ENCODE data around the gene HTRA3. TPM values are rescaled to one million over a fixed set of nuclear protein-coding genes. Genes with fewer than 3 reads are reported as not detected.
A peak's percentile ranks its signal among the peaks of the same experiment; 100 is the strongest.

HTRA3 gene
- total and polyA plus RNA-seq, 7 experiments from 2014 or later, result not detected

- Histone ChIP-seq H3K9me3 (ENCODE audit: control insufficient read depth in 2 of 3, low read length in 3 of 3) (no peaks in the 10 kb centered on the region), H3K27ac (ENCODE audit: low read depth, low read length) (no peak overlapping the region), H3K27me3 (ENCODE audit: control insufficient read depth in 2 of 2, insufficient read depth in 2 of 2, low read length in 2 of 2) (no peaks in the 10 kb centered on the region), H3K4me1 (ENCODE audit: control insufficient read depth in 2 of 2, insufficient read depth in 2 of 2, low read length in 2 of 2) (no peaks in the 10 kb centered on the region), H3K4me3 (ENCODE audit: low read length) (no peak overlapping the region), H3K36me3 (ENCODE audit: control insufficient read depth in 2 of 3, insufficient read depth in 3 of 3, low read length in 3 of 3) (no peaks in the 10 kb centered on the region)
- Mint-ChIP-seq H3K27me3 (no peaks in the 10 kb centered on the region), H3K27ac (peak overlapping the region in 1 of 9 donors; percentile 43), H3K36me3 (no peaks in the 10 kb centered on the region), H3K4me3 (no peak overlapping the region), H3K4me1 (peaks cover 0 to 7% (median 0%) of the 10 kb centered on the region in 7 donors), H3K9me3 (no peaks in the 10 kb centered on the region)
- intact Hi-C loops (cut with micrococcal nuclease), result no loop called here
- ChIA-PET POLR2A (no interaction called here), CTCF (no interaction called here)
- DNase-seq (no peak), ATAC-seq (no peak)
Measured at GRCh38 chr4:8283161-8283560, 13.6 kb downstream of the HTRA3 start.

- no peaks in the 10 kb centered on the region for H3K9me3 Mint-ChIP-seq
- no peak overlapping the region for H3K4me3 Mint-ChIP-seq
- intact Hi-C loops (cut with micrococcal nuclease), result no loop called here
Measured at GRCh38 chr4:8283631-8284121, 14.1 kb downstream of the HTRA3 start.

GRCh38 chr4:8284391-8284790, 14.8 kb downstream of the HTRA3 start:
- intact Hi-C loops (cut with micrococcal nuclease), result no loop called here
- ATAC-seq (no peak), DNase-seq (no peak)
- no peaks in the 10 kb centered on the region for H3K27me3 Mint-ChIP-seq
- Histone ChIP-seq H3K4me1 (ENCODE audit: control insufficient read depth in 2 of 2, insufficient read depth in 2 of 2, low read length in 2 of 2) (no peaks in the 10 kb centered on the region), H3K36me3 (ENCODE audit: control insufficient read depth in 2 of 3, insufficient read depth in 3 of 3, low read length in 3 of 3) (no peaks in the 10 kb centered on the region), H3K9me3 (ENCODE audit: control insufficient read depth in 2 of 3, low read length in 3 of 3) (no peaks in the 10 kb centered on the region), H3K4me3 (ENCODE audit: low read length) (no peak overlapping the region), H3K27ac (ENCODE audit: low read depth, low read length) (no peak overlapping the region), H3K27me3 (ENCODE audit: control insufficient read depth in 2 of 2, insufficient read depth in 2 of 2, low read length in 2 of 2) (no peaks in the 10 kb centered on the region)
- POLR2A ChIA-PET, result no interaction called here
- CTCF ChIA-PET, result no interaction called here
- no peaks in the 10 kb centered on the region for H3K36me3 Mint-ChIP-seq
- no peak overlapping the region for H3K4me3 Mint-ChIP-seq
- no peak overlapping the region for H3K27ac Mint-ChIP-seq
- H3K4me1 Mint-ChIP-seq, result peaks cover 0 to 7% (median 0%) of the 10 kb centered on the region in 7 donors
- H3K9me3 Mint-ChIP-seq, result no peaks in the 10 kb centered on the region

More at GRCh38 chr4:8283631-8284121, 14.1 kb downstream of the HTRA3 start:
- Histone ChIP-seq H3K27ac (ENCODE audit: low read depth, low read length) (no peak overlapping the region), H3K4me1 (ENCODE audit: control insufficient read depth in 2 of 2, insufficient read depth in 2 of 2, low read length in 2 of 2) (no peaks in the 10 kb centered on the region), H3K36me3 (ENCODE audit: control insufficient read depth in 2 of 3, insufficient read depth in 3 of 3, low read length in 3 of 3) (no peaks in the 10 kb centered on the region), H3K27me3 (ENCODE audit: control insufficient read depth in 2 of 2, insufficient read depth in 2 of 2, low read length in 2 of 2) (no peaks in the 10 kb centered on the region), H3K4me3 (ENCODE audit: low read length) (no peak overlapping the region), H3K9me3 (ENCODE audit: control insufficient read depth in 2 of 3, low read length in 3 of 3) (no peaks in the 10 kb centered on the region)
- ChIA-PET CTCF (no interaction called here), POLR2A (no interaction called here)
- no peak for DNase-seq
- H3K4me1 Mint-ChIP-seq, result peaks cover 0 to 7% (median 0%) of the 10 kb centered on the region in 7 donors
- H3K27me3 Mint-ChIP-seq, result no peaks in the 10 kb centered on the region
- no peak for ATAC-seq
- no peak overlapping the region for H3K27ac Mint-ChIP-seq
- H3K36me3 Mint-ChIP-seq, result no peaks in the 10 kb centered on the region

GRCh38 chr4:8285143-8285975, 15.8 kb downstream of the HTRA3 start:
- Mint-ChIP-seq H3K36me3 (no peaks in the 10 kb centered on the region), H3K27me3 (no peaks in the 10 kb centered on the region), H3K9me3 (no peaks in the 10 kb centered on the region), H3K4me1 (peaks cover 0 to 4% (median 0%) of the 10 kb centered on the region in 7 donors), H3K4me3 (no peak overlapping the region), H3K27ac (no peak overlapping the region)
- ChIA-PET CTCF (no interaction called here), POLR2A (no interaction called here)
- no peaks in the 10 kb centered on the region for H3K27me3 ChIP-seq (ENCODE audit: control insufficient read depth in 2 of 2, insufficient read depth in 2 of 2, low read length in 2 of 2)
- H3K4me3 ChIP-seq (ENCODE audit: low read length), result no peak overlapping the region
- no peaks in the 10 kb centered on the region for H3K9me3 ChIP-seq (ENCODE audit: control insufficient read depth in 2 of 3, low read length in 3 of 3)
- no peaks in the 10 kb centered on the region for H3K36me3 ChIP-seq (ENCODE audit: control insufficient read depth in 2 of 3, insufficient read depth in 3 of 3, low read length in 3 of 3)
- no peak overlapping the region for H3K27ac ChIP-seq (ENCODE audit: low read depth, low read length)
- H3K4me1 ChIP-seq (ENCODE audit: control insufficient read depth in 2 of 2, insufficient read depth in 2 of 2, low read length in 2 of 2), result no peaks in the 10 kb centered on the region
- DNase-seq, result no peak
- intact Hi-C loops (cut with micrococcal nuclease), result no loop called here
- no peak for ATAC-seq

- peaks cover 0 to 4% (median 0%) of the 10 kb centered on the region in 7 donors for H3K4me1 Mint-ChIP-seq
- ATAC-seq, result no peak
- H3K4me3 Mint-ChIP-seq, result no peak overlapping the region
- ChIA-PET CTCF (no interaction called here), POLR2A (no interaction called here)
- no peak overlapping the region for H3K4me3 ChIP-seq (ENCODE audit: low read length)
- H3K36me3 Mint-ChIP-seq, result no peaks in the 10 kb centered on the region
- intact Hi-C loops (cut with micrococcal nuclease), result no loop called here
- no peak for DNase-seq
- H3K36me3 ChIP-seq (ENCODE audit: control insufficient read depth in 2 of 3, insufficient read depth in 3 of 3, low read length in 3 of 3), result no peaks in the 10 kb centered on the region
- H3K27ac Mint-ChIP-seq, result no peak overlapping the region
- no peaks in the 10 kb centered on the region for H3K27me3 Mint-ChIP-seq
- H3K27me3 ChIP-seq (ENCODE audit: control insufficient read depth in 2 of 2, insufficient read depth in 2 of 2, low read length in 2 of 2), result no peaks in the 10 kb centered on the region
- H3K9me3 Mint-ChIP-seq, result no peaks in the 10 kb centered on the region
- no peak overlapping the region for H3K27ac ChIP-seq (ENCODE audit: low read depth, low read length)
- H3K4me1 ChIP-seq (ENCODE audit: control insufficient read depth in 2 of 2, insufficient read depth in 2 of 2, low read length in 2 of 2), result no peaks in the 10 kb centered on the region
- no peaks in the 10 kb centered on the region for H3K9me3 ChIP-seq (ENCODE audit: control insufficient read depth in 2 of 3, low read length in 3 of 3)
Measured at GRCh38 chr4:8285976-8286718, 16.6 kb downstream of the HTRA3 start.

- peaks cover 0 to 4% (median 0%) of the 10 kb centered on the region in 7 donors for H3K4me1 Mint-ChIP-seq
- H3K4me3 ChIP-seq (ENCODE audit: low read length), result no peak overlapping the region
- H3K36me3 Mint-ChIP-seq, result no peaks in the 10 kb centered on the region
- no peaks in the 10 kb centered on the region for H3K9me3 ChIP-seq (ENCODE audit: control insufficient read depth in 2 of 3, low read length in 3 of 3)
- ATAC-seq (no peak), DNase-seq (no peak)
- ChIA-PET POLR2A (no interaction called here), CTCF (no interaction called here)
- no peak overlapping the region for H3K4me3 Mint-ChIP-seq
- no peaks in the 10 kb centered on the region for H3K27me3 Mint-ChIP-seq
- intact Hi-C loops (cut with micrococcal nuclease), result no loop called here
- no peak overlapping the region for H3K27ac ChIP-seq (ENCODE audit: low read depth, low read length)
- H3K9me3 Mint-ChIP-seq, result no peaks in the 10 kb centered on the region
- H3K27ac Mint-ChIP-seq, result no peak overlapping the region
- H3K4me1 ChIP-seq (ENCODE audit: control insufficient read depth in 2 of 2, insufficient read depth in 2 of 2, low read length in 2 of 2), result no peaks in the 10 kb centered on the region
- no peaks in the 10 kb centered on the region for H3K36me3 ChIP-seq (ENCODE audit: control insufficient read depth in 2 of 3, insufficient read depth in 3 of 3, low read length in 3 of 3)
- no peaks in the 10 kb centered on the region for H3K27me3 ChIP-seq (ENCODE audit: control insufficient read depth in 2 of 2, insufficient read depth in 2 of 2, low read length in 2 of 2)
Measured at GRCh38 chr4:8286719-8287342, 17.3 kb downstream of the HTRA3 start.
